Measurements from ENCODE around the gene SMIM8. TPM values are rescaled to one million over a fixed set of nuclear protein-coding genes. Genes with fewer than 3 reads are reported as not detected.

SMIM8 gene
- total and polyA plus RNA-seq, 2 of the 4 experiments (the other 2 are of a cell fraction) = 2.7 to 3.6 TPM

DNA sequence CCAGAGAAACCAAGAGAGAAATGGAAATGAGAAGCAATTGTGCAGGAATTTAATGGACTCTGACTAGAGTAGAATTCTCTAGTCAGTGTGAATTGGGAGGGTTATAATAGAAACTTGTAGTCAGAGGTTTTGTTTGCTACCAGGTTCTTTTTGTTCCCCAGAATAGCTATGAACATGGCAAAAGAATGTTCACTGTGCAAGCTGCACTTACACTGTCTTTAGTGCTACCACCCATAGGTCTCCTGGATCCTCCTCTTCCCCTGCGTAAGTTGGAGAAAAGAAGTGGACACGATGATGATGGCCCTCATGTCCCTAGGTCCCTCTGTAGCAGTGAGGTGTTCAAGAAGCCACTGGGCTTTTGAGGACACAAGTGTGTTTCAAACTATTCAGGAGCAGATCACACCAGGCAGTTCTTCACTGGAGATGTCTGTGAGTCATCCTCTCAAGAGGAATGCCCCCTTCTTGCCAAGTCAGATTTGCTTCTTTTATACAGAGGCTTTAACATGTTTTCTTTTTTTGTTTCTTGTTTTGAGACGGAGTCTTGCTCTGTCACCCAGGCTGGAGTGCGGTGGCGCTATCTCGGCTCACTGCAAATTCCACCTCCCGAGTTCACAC, 47.6 kb upstream of the SMIM8 start:
- TF ChIP-seq MAFK (IDR thresholded peaks at IDR 0.05; ENCODE audit: low read depth, low read length) = no peak
- no peak for TF ChIP-seq MXI1 (IDR thresholded peaks at IDR 0.05; ENCODE audit: borderline replicate concordance, low read depth, low read length)
- H2BK20ac ChIP-seq (ENCODE audit: low read depth, low read length) = no peak overlapping the region
- no peaks in the 10 kb centered on the region for H3K27me3 ChIP-seq (ENCODE audit: control insufficient read depth, insufficient read depth, low read length)
- DNase-seq (peak; percentile 82), ATAC-seq (ENCODE audit: low read depth) (peak; percentile 89)
- CTCF ChIA-PET = no interaction called here
- H4K8ac ChIP-seq (ENCODE audit: low read depth in 2 of 2, low read length in 2 of 2) = no peak overlapping the region
- no peak overlapping the region for H3K4me2 ChIP-seq (ENCODE audit: low read depth, low read length)
- in situ Hi-C loops (cut with MboI; ENCODE audit: low sequenced_read_pairs) = no loop called here
- no peak overlapping the region for H2AK5ac ChIP-seq (ENCODE audit: low read depth, low read length)
- H3K14ac ChIP-seq (replicated peaks; ENCODE audit: low read depth, low read length) = no peak overlapping the region
- no CpG with 5 or more reads among the region's 7 CpGs for WGBS, 2 experiments (ENCODE audit: extremely low coverage in 2 of 2, insufficient read length in 1 of 2)
- H3K27ac ChIP-seq (ENCODE audit: insufficient read depth, low read length) = no peak overlapping the region
- no peak overlapping the region for H3K4ac ChIP-seq (ENCODE audit: low read depth, low read length)
- no peak overlapping the region for H3K56ac ChIP-seq (ENCODE audit: extremely low read depth, insufficient read depth, low read length)
- no peak overlapping the region for H2AK9ac ChIP-seq (replicated peaks; ENCODE audit: low read depth, low read length, poor library complexity)
- BruUV-seq (replicated peaks) = no TSS peak
- H4K5ac ChIP-seq (ENCODE audit: low read depth, low read length) = no peak overlapping the region
- no peaks in the 10 kb centered on the region for H3K79me1 ChIP-seq (ENCODE audit: low read depth in 1 of 2, low read length in 2 of 2)
- H3K4me3 ChIP-seq (ENCODE audit: insufficient read depth, low read depth, low read length) = no peak overlapping the region
- H4K20me1 ChIP-seq (ENCODE audit: insufficient read depth, low read length) = peaks cover 4% of the 10 kb centered on the region; the same call in 1 of the 2 replicates
- no peaks in the 10 kb centered on the region for H3K36me3 ChIP-seq (ENCODE audit: control insufficient read depth, insufficient read depth, low read length)
- no peak overlapping the region for H3K23ac ChIP-seq (ENCODE audit: low read depth, low read length)
- H2BK15ac ChIP-seq (ENCODE audit: low read depth, low read length) = no peak overlapping the region
- dilution Hi-C loops (cut with HindIII; ENCODE audit: low sequenced_read_pairs, unreplicated experiment) = no loop called here
- H4K91ac ChIP-seq (ENCODE audit: insufficient read depth, low read depth, low read length) = no peak overlapping the region
- intact Hi-C loops (cut with micrococcal nuclease) = no loop called here
- no peak overlapping the region for H2AFZ ChIP-seq (replicated peaks; ENCODE audit: low read length, poor library complexity)
- peaks cover 2% of the 10 kb centered on the region for H3K4me1 ChIP-seq (ENCODE audit: control insufficient read depth, insufficient read depth, low read length)
- H2BK120ac ChIP-seq (ENCODE audit: low read depth, low read length) = no peak overlapping the region
- no peak overlapping the region for H3K9ac ChIP-seq (ENCODE audit: low read depth, low read length)
- H3K18ac ChIP-seq (ENCODE audit: low read depth, low read length) = no peak overlapping the region
- no peaks in the 10 kb centered on the region for H3K9me3 ChIP-seq (ENCODE audit: control insufficient read depth, insufficient read depth, low read length)
- H3K9me1 ChIP-seq (ENCODE audit: insufficient read depth, low read length) = 0 out of 2 replicates have a peak, but pooled peaks cover 2% of the 10 kb centered on the region
- H2BK5ac ChIP-seq (ENCODE audit: low read depth, low read length, poor library complexity, severe bottlenecking) = no peak overlapping the region
- POLR2A ChIA-PET (ENCODE audit: unreplicated experiment) = no interaction called here

All from IMR-90 (cell line).